HG02885 (cell line): ENCODE data around the gene NECAB2.
"Not testable (repeated sequence)": the region's sequence is repeated elsewhere in the genome, so short reads cannot be mapped to it uniquely, and the experiment has no call there.

Experiments used
- ATAC-seq: cut with Tn5 transposase; IDR thresholded peaks from one replicate; pipeline ENCODE4 v1.9.1; 2021; ENCODE audit warnings: mild to moderate bottlenecking; ENCODE audit not compliant: unreplicated experiment, poor library complexity

NECAB2 gene

DNA sequence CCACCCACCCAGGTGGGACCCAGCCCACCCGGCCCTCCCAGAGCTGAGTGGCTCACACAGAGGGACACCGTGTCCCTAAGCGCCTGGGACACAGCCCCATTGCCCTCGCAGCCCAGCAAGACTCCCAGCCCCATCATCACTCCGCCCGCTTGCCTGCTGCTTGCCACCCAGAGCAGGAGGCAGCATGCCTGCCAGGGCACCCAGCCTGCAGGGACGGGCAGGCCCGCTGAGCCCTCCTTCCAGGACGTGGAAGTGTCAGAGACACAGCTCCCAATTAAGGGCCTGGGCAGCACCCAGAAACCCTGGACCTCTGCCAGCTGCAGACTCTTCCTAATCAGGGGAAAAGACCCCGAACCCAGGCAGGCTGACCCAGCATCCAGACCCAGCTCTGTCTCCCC is 32.2 kb upstream of the NECAB2 start:
- ATAC-seq: no peak

DNA sequence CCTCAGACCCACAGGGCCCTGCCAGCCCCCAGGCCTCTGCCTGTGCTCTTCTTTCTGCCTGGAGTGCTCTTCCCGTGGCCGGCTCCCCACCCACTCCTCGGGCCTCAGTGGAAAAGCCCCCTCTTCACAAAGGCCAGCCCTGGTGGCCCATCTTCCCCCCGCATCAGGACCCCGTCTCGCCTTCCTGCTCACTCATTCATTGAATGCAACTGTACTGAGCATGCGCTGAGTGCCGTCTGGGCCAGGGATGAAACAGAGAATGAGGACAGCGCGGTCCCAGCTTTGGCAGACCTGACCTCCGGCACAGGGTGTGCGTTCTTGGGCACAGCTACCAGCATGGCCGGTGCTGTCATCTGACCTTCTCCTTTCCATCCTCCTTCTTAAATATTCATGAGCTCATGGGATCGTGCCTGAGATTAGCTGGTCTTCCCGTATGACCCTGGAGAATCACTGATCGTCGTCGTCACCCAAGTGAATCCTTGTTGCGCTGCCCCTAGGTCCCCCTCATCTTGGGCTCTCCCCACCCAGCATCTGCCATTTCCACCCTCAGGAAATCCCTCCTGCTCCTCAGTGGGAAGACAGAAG is 31.4 kb upstream of the NECAB2 start:
- ATAC-seq: no peak

DNA sequence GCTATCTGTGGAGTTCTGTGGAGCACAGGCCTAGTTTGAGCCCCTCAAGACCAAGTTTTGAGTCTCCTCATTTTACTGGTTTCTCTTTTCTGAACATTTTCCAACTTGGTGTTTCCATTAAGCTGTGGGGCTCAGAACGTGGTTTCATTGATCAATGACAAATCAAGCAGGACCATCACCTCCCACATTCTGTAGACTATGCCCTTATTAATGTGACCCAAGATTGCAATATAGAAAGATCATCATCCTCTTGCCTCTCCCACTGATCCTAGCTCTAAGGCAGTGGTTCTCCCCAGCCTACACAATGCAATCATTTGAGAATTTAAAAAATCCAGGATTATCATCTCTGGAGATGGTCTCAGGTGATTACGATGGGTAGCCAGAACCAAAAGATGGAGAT is 30.8 kb upstream of the NECAB2 start:
- ATAC-seq: no peak

DNA sequence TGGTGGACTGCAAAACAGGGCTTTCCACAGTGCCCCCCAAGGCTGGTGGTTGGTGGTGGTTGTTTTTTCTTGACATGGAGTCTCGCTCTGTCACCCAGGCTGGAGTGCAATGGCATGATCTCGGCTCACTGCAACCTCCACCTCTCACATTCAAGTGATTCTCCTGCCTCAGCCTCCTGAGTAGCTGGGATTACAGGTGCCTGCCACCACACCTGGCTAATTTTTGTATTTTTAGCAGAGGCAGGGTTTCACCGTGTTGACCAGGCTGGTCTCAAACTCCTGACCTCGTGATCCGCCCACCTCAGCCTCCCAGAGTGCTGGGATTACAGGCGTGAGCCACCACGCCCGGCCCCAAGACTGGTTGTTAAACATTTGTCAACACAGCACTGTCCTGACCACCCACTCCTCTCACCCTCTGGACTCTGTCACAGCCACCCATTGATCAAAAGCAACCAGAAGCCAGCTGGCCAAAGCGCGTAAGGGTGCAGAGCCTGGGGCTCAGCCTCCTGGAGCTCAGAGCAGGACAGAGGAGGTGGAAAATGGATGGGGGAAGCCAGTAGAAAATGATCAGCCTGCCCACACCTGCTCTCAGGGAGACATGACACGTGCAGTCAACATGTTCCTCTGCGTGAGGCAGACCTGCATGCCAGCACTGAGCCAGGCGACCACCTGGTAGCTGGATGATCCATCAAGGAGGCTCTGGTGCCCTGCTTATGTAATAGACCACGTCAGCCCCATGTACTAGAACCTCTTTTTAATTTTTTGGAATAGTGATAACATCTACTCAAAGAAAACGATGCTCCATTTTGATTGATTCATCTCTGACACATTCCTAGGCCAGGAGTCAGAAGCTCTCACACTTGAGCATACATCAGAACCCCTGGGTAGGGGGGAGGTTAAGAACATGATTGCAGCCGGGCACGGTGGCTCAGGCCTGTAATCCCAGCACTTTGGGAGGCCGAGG is 29.8 kb upstream of the NECAB2 start:
- no peak for ATAC-seq

DNA sequence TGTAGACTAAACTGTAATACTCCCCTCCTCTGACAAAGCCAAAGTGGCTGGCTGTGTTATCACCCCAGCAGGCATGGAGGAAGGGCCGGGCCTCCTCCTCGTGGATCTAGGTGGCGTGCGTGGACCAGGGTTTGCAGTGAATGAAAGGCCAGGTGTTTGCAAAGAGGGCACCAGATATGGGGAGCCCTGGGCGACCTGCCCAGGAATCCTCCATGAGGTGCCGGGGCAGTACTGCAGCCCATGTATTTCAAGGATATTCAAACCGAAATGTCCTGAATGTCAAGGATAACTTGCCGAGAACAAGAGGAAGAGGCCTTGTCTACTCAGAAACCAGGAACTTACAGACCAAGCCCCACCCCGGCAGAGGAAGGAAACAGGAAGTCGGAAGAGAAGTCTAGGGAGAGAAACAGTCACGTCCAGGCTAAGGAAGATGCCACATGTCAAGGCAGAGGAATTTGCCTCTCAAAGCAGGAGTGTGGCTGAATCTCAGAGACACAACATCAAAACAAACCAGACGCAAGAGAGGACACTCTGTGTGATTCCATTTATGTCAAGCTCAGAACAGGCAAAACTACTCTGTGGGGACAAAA is 28.7 kb upstream of the NECAB2 start:
- no peak for ATAC-seq

DNA sequence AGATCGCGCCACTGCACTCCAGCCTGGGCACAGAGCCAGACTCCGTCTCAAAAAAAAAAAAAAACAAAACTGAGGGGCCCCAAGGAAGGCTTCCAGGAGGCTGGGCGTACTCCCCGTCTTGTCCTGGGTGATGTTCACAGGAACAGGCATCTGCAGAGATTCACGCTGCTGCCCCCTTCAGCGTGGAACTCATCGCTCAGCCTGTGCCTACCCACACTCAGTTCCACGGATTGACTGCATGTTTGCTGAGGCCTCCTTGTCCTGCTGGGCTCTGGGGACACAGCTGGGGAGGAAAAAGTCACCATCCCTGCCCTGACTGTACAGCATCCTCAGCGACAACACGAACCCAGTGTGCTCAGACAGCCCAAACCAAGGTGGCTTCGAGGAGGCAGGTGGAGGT is 27.9 kb upstream of the NECAB2 start:
- ATAC-seq: no peak

DNA sequence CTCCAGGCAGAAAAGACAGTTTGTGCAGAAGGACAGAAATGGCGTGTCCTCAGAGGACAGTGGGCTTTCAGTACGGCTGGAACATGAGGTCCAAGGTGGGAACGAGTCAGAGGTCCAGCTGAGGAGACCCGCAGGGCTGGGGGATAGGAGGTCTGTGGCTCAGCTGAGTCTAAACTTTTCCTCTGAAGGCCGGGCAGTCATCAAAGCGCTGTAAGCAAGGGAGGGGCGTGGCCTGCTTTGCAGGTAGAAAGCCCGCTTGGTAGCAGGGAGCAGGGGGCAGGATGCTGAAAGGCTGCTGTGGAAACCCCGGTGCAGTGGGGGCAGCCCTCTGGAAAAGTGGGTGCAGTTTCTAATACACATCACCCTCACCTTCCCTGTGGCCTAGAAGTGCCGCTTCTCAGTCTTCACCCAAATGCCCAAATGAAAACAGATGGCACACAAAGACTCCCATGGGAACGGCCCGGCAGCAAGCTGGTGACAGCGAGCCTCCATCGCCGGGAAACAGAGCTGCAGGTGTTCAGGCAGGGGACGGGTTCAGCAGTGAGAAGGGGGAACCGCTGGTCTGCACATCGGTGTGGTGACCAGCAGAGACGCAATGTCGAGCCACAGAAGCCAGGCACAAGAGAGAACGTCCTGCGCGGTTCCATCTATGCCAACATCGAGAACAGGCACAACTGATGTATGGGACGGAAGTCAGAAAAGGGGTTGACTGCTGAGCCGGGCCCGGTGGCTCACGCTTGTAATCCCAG is 27.2 kb upstream of the NECAB2 start:
- ATAC-seq: no peak

DNA sequence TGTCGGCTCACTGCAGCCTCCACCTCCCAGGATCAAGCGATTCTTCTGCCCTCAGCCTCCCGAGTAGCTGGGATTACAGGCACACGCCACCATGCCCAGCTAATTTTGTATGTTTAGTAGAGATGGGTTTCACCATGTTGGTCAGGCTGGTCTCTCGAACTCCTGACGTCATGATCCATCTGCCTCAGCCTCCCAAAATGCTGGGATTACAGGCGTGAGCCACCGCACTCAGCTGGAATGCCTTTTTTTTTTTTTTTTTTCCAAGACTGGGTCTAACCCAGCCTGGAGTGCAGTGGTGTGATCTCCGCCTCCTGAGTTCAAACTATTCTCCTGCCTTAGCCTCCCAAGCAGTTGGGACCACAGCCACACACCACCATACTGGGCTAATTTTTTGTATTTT is 26.5 kb upstream of the NECAB2 start:
- not testable (repeated sequence) for ATAC-seq

DNA sequence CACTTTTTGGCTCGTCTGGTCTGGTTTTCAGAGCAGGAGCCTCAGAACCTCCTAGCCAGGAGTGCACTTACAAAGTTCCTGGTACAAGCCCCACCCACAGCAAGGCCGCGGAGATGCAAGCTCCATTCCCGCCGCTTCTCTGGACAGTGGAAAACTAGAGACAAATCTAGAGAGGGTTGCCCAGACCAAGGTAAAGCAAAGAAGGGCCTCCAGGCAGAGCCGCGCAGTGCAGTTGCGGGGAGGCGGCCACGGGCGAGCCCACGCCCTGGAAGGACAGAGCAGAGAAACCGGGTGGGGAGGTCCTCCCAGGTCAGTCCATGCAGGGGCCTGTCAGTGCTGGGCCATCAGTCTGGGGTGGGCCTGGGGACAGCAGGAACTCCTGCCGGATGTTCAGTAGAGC is 26.0 kb upstream of the NECAB2 start:
- no peak for ATAC-seq

DNA sequence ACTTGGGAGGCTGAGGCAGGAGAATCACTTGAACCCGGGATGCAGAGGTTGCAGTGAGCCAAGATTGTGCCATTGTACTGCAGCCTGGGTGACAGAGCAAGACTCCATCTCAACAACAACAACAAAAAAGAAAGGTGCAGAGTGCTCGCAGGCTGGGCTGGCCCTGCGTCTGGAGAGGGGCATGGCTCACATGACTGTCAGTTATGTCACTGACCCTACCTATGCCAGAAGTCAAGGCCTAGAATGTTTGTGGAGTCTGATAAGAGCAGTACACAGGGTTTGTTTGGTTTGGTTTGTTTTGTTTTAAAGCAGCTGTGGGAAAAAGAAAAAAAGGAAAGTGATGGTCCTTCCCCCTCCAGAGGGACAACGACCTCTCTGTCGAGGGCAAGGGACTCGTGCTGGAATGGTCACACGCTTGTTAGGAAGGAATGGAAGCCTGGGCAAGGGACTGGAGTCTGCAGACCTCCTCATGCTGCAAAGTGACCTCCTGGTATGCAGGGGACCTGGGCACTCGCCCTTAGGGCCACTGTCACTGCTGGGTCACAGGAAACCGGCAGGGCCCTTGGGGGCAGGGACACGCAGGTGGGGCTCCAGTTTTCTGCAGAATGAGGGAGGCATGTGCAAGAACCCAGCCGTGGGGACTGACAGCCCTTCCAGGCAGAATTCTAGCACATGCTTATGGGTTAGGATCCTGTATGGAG is 25.1 kb upstream of the NECAB2 start:
- no peak for ATAC-seq

DNA sequence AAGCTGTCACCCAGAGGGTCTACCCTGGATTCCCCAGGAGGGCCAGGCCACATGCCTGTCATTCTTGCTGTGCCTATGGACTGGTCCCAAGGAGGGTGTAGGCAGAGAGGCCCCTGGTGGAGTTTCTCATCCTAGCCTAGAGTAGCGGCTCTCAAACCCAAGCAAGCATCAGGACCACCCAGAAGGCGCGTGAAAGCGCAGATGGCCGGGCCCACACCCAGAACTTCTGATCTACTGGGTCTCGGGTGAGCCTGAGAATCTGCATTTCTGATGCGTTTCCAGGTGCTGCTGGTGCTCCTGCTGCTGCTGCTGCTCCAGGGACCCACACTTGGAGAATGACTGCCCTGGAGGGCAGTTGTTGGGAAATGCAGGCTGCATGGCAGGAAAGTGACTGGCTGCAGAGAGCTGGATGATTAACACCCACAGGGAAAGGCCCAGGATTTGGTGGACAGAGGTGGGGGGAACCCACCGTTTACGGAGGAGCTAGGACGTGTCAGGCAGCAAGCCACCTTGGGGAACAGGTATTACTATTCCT is 24.5 kb upstream of the NECAB2 start:
- ATAC-seq: no peak

DNA sequence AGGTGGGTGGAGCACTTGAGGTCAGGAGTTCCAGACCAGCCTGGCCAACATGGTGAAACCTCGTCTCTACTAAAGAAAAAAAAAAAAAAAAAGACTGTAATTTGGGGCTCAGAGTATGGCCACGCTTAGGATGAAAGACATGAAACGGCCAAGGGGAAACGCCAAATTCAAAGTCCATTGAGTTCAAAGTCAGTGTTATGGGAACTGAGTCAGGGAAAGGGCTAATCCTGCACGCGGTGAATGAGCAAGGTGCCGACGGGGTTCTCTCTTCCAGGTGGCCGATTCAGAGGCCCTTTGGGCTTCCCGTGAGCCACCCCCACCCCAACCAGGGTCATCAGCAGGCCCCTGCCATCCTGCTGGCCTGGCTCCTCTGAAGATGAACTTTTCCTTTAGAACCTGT is 22.5 kb upstream of the NECAB2 start:
- no peak for ATAC-seq

DNA sequence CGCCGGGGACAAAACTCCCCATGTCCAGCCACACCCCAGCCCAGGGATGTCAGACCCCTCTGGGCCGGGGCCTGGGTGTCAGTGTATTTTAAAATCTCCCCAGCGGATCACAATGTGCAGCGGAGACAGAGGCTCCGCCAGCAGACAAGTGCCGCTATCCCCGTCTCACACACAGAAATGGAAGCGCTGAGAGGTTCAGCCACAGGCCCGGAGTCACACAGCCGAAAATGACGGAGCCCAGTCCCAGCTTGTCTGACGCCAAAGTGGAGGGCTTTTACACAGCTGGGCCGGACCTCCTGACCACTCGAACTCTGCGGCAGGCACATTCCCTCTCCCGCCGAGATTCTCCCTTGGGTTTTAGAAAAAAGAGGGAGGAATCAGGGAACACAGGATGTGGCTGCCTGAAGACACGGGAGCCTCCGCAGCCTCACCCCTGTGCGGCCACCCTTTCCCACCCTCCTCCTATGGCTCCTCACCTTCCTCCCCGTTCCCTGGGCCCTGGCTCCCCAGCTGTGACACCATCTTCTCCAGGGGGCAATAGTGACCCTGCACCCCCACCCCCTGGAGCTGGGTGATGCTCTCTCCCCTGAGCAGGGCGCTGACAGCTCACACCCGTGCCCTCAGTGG is 21.8 kb upstream of the NECAB2 start:
- no peak for ATAC-seq

DNA sequence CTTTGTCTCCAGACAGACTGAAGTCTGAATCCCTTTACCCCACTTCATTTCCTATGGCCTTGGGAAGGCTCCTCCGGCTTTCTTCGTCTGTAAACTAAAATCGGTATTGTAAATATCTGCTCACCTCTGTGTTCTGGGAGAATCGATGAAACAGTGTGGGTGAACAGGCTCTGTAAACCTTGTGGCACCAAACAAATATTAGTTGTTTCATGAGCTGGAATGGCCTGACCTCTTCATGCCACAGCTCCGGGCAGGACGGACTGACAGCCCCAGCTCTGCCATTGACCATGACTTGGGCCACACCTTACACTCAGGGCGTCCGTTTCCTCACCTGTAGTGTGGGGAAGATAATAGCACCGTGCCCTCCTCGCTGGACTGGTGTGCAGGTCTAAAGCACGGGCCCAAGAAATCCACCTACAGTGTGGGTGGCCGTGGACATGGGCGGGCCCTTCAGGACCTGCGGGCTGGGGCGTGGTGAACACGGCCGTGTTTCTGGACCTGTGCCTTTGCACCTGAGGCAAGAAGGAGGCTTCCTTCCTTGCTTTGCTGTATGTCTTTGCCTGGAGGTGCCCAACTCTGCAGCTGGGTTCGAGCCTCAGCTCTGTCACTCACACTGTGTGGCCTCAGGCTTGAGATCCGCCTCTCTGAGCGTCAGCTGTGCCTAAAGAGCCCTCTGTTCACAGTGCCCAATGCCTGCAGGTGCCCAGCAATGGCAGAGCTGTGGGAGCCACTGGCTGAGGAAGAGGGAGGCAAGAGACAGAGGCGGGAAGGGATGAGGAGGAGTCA is 21.1 kb upstream of the NECAB2 start:
- ATAC-seq: no peak

DNA sequence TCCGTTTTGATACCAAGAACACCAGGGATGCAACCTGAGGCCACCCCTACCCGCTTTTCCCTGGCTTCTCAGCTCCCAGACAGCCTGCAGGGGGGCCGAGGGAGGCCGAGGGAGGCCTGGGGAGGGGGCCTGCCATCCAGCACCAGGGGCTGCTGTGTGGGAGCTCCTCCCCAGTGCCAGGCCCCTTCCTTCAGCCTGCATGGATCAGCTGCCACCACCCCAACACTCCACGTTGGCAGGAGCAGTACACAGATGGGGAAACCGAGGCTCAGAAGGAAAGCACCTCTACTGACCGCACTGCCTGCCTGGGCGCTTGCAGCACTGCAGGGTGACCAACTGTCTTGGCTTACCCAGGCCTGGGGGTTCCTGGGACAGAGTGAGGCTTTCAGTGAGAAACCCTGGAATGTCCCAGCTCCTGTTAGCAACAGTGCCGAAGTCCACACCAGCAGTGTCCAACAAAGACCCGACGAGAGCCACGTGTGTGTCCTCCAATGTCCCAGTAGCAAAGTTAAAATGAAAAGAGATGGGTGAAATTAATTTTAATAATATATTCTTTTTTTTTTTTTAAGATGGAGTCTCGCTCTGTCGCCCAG is 20.3 kb upstream of the NECAB2 start:
- no peak for ATAC-seq

DNA sequence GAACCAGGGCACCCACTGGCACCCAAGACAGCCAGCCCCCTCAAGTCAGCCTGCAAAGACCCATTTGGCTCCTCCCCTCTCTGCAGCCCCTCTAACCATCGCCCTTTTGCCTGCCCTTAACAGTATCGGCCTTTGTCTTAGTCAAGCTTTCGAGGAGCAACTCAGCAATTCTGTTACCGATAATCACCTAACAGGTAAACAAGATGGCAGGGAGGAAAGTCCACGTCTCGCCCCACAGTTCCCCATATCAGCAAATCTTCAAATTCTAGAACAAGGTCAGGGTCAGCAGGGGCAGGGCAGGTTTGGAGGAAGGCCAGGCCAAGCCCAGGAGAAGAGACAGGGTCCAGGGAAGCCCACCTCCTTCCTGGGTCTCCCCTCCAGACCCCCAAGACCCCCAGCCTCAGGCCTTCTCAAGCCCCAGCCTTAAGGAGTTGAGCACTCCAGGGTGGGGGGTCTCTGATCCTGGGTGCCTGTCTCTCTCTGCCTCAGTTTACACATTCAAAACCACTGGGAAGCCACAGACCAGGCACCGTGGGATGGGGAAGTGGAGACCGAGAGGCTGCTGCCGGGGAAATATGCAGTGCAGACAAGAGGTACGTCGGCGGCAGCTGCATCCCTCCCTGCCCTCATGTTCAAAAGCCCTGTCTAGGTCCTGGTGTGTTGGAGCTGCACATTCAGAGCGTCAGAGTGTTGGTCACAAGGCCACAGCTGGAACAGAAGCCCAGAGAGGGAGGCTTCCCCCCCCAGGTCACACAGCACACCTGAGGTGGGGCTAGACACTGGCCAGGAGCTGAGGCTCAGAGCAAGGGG is 18.9 kb upstream of the NECAB2 start:
- ATAC-seq: no peak

DNA sequence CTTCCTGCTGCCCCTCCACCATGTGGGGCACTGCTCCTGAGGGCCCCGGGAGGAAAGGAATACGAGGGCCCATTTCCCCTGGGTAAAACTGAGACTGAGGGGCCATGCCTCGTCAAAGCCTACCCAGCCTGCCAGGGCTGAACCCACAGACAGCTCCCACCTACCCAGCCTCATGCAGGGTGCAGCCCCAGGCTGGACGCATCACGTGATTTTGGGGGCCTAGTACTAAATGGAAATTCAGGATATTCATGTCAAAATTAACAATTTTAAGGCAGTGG is 18.4 kb upstream of the NECAB2 start:
- no peak for ATAC-seq

DNA sequence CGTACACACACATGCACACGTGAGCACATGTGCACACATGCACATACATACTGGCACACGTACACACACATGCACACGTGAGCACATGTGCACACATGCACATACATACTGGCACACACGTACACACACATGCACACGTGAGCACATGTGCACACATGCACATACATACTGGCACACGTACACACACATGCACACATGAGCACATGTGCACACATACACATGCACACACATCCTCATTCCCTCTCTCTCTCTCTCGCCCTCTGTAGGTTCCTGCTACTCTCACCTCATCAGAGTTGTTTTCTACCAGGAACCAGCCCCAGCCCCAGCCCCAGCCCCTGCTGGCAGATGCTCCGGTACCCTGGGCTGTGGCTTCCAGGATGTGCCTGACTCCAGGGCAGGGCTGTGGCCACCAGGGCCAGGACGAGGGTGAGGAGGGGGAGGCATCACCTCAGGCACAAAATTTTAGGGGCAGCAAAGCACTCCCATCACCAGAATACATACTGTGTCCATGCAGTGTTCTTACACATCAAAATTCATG is 17.1 kb upstream of the NECAB2 start:
- ATAC-seq: not testable (repeated sequence)
